ENCODE data around the gene LINC00237. TPM values are rescaled to one million over a fixed set of nuclear protein-coding genes. Genes with fewer than 3 reads are reported as not detected.

LINC00237 gene
- total and polyA plus RNA-seq, 2 experiments from 2014 or later: not detected

DNA sequence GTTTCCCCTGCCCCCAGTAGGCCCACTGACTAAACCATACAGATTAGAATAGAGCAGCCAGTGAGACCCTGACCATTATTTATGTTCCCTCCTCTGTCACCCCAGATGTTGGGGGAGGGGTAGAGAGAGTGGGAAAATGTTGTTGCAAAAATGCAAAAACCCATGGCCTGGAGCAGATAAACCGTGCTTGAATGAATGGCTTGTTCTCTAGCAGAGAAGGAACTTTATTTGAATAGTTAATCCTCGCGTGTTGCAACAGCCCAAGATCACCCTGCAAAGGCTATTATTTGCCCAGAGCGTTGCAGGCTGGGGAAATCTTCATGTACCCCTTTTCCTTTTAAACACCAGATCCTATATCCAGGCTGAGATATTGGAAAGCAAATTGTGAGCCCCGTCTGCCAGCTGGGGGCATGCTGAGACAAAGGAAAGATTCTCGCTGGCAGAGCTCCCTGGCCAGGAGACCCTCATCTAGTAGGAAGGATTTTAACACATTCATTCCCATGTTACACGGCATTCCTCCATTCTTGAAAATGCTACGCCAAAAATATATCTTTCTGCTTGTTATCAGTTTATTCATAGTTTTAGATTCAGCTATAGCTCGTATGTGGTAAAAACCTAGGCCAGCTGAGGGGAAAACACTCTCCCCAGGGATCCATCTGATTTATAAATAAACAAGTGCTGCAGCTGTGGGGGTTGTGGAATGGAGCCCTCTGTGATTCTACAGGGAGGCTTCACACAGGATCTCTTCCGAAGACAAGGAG lies 53.0 kb downstream of the LINC00237 start:
- DNase-seq (ENCODE audit: low read depth in 1 of 2, low spot score in 1 of 2): peak in 1 of 2 donors; percentile 15
- Histone ChIP-seq H3K4me1 (ENCODE audit: low read depth) (peaks cover 8% of the 10 kb centered on the region), H3K36me3 (no peaks in the 10 kb centered on the region), H3K9me3 (ENCODE audit: low read depth) (no peaks in the 10 kb centered on the region), H3K27ac (no peak overlapping the region), H3K27me3 (no peaks in the 10 kb centered on the region), H3K4me3 (no peak overlapping the region)
- TF ChIP-seq, protein P1, sequence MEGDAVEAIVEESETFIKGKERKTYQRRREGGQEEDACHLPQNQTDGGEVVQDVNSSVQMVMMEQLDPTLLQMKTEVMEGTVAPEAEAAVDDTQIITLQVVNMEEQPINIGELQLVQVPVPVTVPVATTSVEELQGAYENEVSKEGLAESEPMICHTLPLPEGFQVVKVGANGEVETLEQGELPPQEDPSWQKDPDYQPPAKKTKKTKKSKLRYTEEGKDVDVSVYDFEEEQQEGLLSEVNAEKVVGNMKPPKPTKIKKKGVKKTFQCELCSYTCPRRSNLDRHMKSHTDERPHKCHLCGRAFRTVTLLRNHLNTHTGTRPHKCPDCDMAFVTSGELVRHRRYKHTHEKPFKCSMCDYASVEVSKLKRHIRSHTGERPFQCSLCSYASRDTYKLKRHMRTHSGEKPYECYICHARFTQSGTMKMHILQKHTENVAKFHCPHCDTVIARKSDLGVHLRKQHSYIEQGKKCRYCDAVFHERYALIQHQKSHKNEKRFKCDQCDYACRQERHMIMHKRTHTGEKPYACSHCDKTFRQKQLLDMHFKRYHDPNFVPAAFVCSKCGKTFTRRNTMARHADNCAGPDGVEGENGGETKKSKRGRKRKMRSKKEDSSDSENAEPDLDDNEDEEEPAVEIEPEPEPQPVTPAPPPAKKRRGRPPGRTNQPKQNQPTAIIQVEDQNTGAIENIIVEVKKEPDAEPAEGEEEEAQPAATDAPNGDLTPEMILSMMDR (IDR thresholded peaks at IDR 0.05; ENCODE audit: low read depth, low read length): no peak

DNA sequence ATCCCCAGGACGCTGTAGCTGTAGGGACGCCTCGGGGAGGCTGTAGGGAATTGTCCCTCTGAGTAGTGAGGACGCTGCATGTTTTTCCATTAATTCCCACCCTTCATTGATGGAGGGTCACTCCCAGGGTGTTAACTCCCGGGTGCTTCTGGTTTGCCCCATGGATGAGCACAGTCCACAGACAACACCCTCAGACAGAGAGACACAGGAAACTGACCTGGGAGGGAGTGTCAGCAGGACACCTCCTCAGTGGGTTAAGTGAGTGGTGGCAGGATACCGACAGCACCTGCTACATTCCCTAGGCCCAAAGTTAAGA lies 53.5 kb downstream of the LINC00237 start:
- no peaks in the 10 kb centered on the region for H3K9me3 ChIP-seq (ENCODE audit: low read depth)
- TF ChIP-seq, protein P1 (IDR thresholded peaks at IDR 0.05; ENCODE audit: low read depth, low read length): no peak

DNA sequence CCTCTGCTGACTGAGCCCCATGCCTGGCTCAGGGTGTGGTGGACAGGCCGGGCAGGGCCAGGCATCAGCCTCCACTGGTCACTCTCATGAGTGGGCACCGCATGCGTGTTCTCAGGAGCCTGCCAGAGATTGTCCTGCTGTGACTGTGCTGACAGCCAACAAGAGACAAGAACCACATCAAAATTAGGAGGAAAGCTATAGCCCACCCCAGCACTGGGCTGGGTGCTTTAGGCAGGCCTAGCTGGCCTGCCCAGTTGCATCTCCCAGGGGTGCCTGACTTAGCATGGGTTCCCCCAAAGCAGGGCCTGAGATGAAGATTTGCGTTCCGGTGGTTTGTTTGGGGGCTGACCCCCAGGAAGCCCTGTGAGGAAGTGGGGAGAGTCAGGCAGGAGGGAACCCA lies 53.9 kb downstream of the LINC00237 start:
- Histone ChIP-seq H3K4me1 (ENCODE audit: low read depth) (peaks cover 8% of the 10 kb centered on the region), H3K36me3 (no peaks in the 10 kb centered on the region), H3K9me3 (ENCODE audit: low read depth) (no peaks in the 10 kb centered on the region), H3K27ac (no peak overlapping the region), H3K27me3 (no peaks in the 10 kb centered on the region), H3K4me3 (no peak overlapping the region)
- TF ChIP-seq, protein P1 (IDR thresholded peaks at IDR 0.05; ENCODE audit: low read depth, low read length): no peak
- DNase-seq (ENCODE audit: low read depth in 1 of 2, low spot score in 1 of 2): no peak

More for the DNA sequence above, 53.5 kb downstream of the LINC00237 start:
- Histone ChIP-seq H3K4me1 (ENCODE audit: low read depth) (peaks cover 8% of the 10 kb centered on the region), H3K27ac (no peak overlapping the region), H3K4me3 (no peak overlapping the region), H3K36me3 (no peaks in the 10 kb centered on the region), H3K27me3 (no peaks in the 10 kb centered on the region)
- DNase-seq (ENCODE audit: low read depth in 1 of 2, low spot score in 1 of 2): no peak

DNA sequence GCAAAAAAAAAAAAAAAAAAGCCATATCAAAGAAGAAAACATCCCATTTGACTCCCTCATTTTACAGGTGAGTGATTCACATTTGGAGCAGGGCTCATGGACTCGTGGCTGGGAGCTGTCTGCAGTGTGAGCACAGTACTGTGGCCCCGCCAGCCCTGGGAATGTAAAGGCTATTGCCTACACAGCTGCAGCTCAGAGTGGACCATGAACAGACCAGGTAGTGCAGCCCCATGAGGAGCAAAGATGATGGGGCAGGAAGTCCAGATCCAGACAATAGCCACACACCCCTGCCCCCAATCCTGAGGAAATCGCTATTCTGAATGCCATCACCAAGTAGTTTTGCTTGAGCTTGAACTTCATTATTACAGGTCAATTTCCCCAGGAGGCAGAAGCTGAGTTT lies 55.4 kb downstream of the LINC00237 start:
- TF ChIP-seq, protein P1 (IDR thresholded peaks at IDR 0.05; ENCODE audit: low read depth, low read length): no peak
- Histone ChIP-seq H3K4me3 (no peak overlapping the region), H3K4me1 (ENCODE audit: low read depth) (peaks cover 8% of the 10 kb centered on the region), H3K36me3 (no peaks in the 10 kb centered on the region), H3K27ac (no peak overlapping the region), H3K27me3 (no peaks in the 10 kb centered on the region), H3K9me3 (ENCODE audit: low read depth) (no peaks in the 10 kb centered on the region)
- no peak for DNase-seq (ENCODE audit: low read depth in 1 of 2, low spot score in 1 of 2)

DNA sequence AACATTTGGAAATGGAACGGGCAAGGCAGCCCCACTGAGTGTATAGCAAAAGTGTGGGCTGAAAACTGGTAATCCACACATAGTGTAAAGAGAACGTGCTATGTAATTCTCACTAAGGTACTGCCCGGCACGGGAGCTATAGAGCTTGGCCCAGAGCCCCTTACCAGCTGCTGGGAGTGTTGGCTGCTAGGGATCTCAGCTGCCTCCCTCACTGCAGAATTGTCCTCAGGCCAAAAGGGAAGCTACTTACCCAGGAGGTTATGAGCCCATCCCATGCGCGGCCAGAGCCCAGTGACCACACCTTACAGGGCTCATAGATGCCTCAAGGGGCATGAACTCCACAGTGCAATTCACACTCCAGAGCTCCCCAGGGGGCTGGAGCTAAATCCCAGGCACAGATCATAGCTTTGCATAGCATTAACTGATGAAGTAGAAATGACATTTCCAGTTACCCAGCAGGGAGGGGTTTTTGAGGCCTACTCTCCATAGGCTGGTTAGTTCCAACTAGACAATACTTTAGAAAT lies 56.8 kb downstream of the LINC00237 start:
- TF ChIP-seq, protein P1 (IDR thresholded peaks at IDR 0.05; ENCODE audit: low read depth, low read length): no peak
- H3K36me3 ChIP-seq: no peaks in the 10 kb centered on the region

More for the DNA sequence above, 56.8 kb downstream of the LINC00237 start:
- DNase-seq (ENCODE audit: low read depth in 1 of 2, low spot score in 1 of 2): no peak
- Histone ChIP-seq H3K27me3 (no peaks in the 10 kb centered on the region), H3K9me3 (ENCODE audit: low read depth) (no peaks in the 10 kb centered on the region), H3K27ac (no peak overlapping the region), H3K4me3 (no peak overlapping the region), H3K4me1 (ENCODE audit: low read depth) (peaks cover 8% of the 10 kb centered on the region)

All from cardiac muscle cell (in vitro differentiated cells and primary cell).